ENCODE results near the gene FCAR. TPM values are rescaled to one million over a fixed set of nuclear protein-coding genes. Genes with fewer than 3 reads are reported as not detected.
"Not testable (repeated sequence)": the region's sequence is repeated elsewhere in the genome, so short reads cannot be mapped to it uniquely, and the experiment has no call there.

The FCAR gene
- total RNA-seq, 1 experiment from 2014 or later: not detected

- peaks cover 68% of the 10 kb centered on the region for H3K27me3 Mint-ChIP-seq (ENCODE audit: unreplicated experiment)
- peak; percentile 31 for DNase-seq
- not testable (repeated sequence) for H3K4me1 Mint-ChIP-seq (ENCODE audit: low read depth, unreplicated experiment); H3K4me3 Mint-ChIP-seq (ENCODE audit: low read depth, unreplicated experiment); H3K36me3 Mint-ChIP-seq (ENCODE audit: insufficient read depth, unreplicated experiment); H3K9me3 Mint-ChIP-seq (ENCODE audit: low read depth, unreplicated experiment); BruUV-seq (replicated peaks); H3K27ac Mint-ChIP-seq (ENCODE audit: unreplicated experiment)
- intact Hi-C loops (cut with micrococcal nuclease; ENCODE audit: unreplicated experiment): loop anchor here (1.0 to 5.0 kb wide), 2 partner anchors 38 to 267 kb away; no protein-coding TSS in a partner anchor
- peak; percentile 34 for TF ChIP-seq CTCF (IDR thresholded peaks at IDR 0.05; ENCODE audit: unreplicated experiment)
- CTCF ChIA-PET: interaction anchor here (0.8 kb wide), 1 partner anchor 12 kb away, joined by 3 read pairs; no protein-coding TSS in a partner anchor
Measured at GRCh38 chr19:54919646-54920563, 45.9 kb downstream of the FCAR start.

- H3K27me3 Mint-ChIP-seq (ENCODE audit: unreplicated experiment): peaks cover 57% of the 10 kb centered on the region
- TF ChIP-seq CTCF (IDR thresholded peaks at IDR 0.05; ENCODE audit: unreplicated experiment): no peak
- no peak overlapping the region for H3K27ac Mint-ChIP-seq (ENCODE audit: unreplicated experiment)
- no peaks in the 10 kb centered on the region for H3K9me3 Mint-ChIP-seq (ENCODE audit: low read depth, unreplicated experiment)
- CTCF ChIA-PET: interaction anchor here (0.6 to 1.0 kb wide), 3 partner anchors 9 to 1202 kb away, joined by 3 to 6 read pairs (median 3); no protein-coding TSS in a partner anchor
- no peaks in the 10 kb centered on the region for H3K4me1 Mint-ChIP-seq (ENCODE audit: low read depth, unreplicated experiment)
- no peak overlapping the region for H3K4me3 Mint-ChIP-seq (ENCODE audit: low read depth, unreplicated experiment)
- no peak for DNase-seq
- intact Hi-C loops (cut with micrococcal nuclease; ENCODE audit: unreplicated experiment): no loop called here
- BruUV-seq (replicated peaks): no TSS peak
- no peaks in the 10 kb centered on the region for H3K36me3 Mint-ChIP-seq (ENCODE audit: insufficient read depth, unreplicated experiment)
Measured at GRCh38 chr19:54921082-54921481, 47.0 kb downstream of the FCAR start.

GRCh38 chr19:54923276-54923675, 49.2 kb downstream of the FCAR start:
- CTCF ChIA-PET: no interaction called here
- H3K36me3 Mint-ChIP-seq (ENCODE audit: insufficient read depth, unreplicated experiment): no peaks in the 10 kb centered on the region
- H3K4me3 Mint-ChIP-seq (ENCODE audit: low read depth, unreplicated experiment): no peak overlapping the region
- no peak for TF ChIP-seq CTCF (IDR thresholded peaks at IDR 0.05; ENCODE audit: unreplicated experiment)
- intact Hi-C loops (cut with micrococcal nuclease; ENCODE audit: unreplicated experiment): no loop called here
- no peak overlapping the region for H3K27ac Mint-ChIP-seq (ENCODE audit: unreplicated experiment)
- H3K4me1 Mint-ChIP-seq (ENCODE audit: low read depth, unreplicated experiment): no peaks in the 10 kb centered on the region
- no peak for DNase-seq
- H3K27me3 Mint-ChIP-seq (ENCODE audit: unreplicated experiment): peaks cover 42% of the 10 kb centered on the region
- H3K9me3 Mint-ChIP-seq (ENCODE audit: low read depth, unreplicated experiment): peaks cover 3% of the 10 kb centered on the region
- BruUV-seq (replicated peaks): no TSS peak

GRCh38 chr19:54928299-54928698, 54.3 kb downstream of the FCAR start:
- no peak overlapping the region for H3K4me3 Mint-ChIP-seq (ENCODE audit: low read depth, unreplicated experiment)
- no TSS peak for BruUV-seq (replicated peaks)
- H3K36me3 Mint-ChIP-seq (ENCODE audit: insufficient read depth, unreplicated experiment): no peaks in the 10 kb centered on the region
- DNase-seq: no peak
- no peaks in the 10 kb centered on the region for H3K4me1 Mint-ChIP-seq (ENCODE audit: low read depth, unreplicated experiment)
- H3K9me3 Mint-ChIP-seq (ENCODE audit: low read depth, unreplicated experiment): peaks cover 8% of the 10 kb centered on the region
- peaks cover 10% of the 10 kb centered on the region for H3K27me3 Mint-ChIP-seq (ENCODE audit: unreplicated experiment)
- intact Hi-C loops (cut with micrococcal nuclease; ENCODE audit: unreplicated experiment): no loop called here
- TF ChIP-seq CTCF (IDR thresholded peaks at IDR 0.05; ENCODE audit: unreplicated experiment): no peak
- no peak overlapping the region for H3K27ac Mint-ChIP-seq (ENCODE audit: unreplicated experiment)
- CTCF ChIA-PET: interaction anchor here (0.7 kb wide), 1 partner anchor 948 kb away, joined by 4 read pairs; no protein-coding TSS in a partner anchor

All from Calu3 (cell line).